Activated CD4-positive, alpha-beta memory T cell treated with anti-CD3 and anti-CD28 coated beads for 36 hours (primary cell): ENCODE results near the gene PACS2. TPM values are rescaled to one million over a fixed set of nuclear protein-coding genes. Genes with fewer than 3 reads are reported as not detected.
A peak's percentile ranks its signal among the peaks of the same experiment; 100 is the strongest.
"Not testable (repeated sequence)": the region's sequence is repeated elsewhere in the genome, so short reads cannot be mapped to it uniquely, and the experiment has no call there.

Experiments used
- CTCF ChIA-PET: fragments of 350-600 bp; sonication (Branson Sonifier 250); formaldehyde crosslinking; loops from one replicate; lab custom pipeline; 2021; ENCODE audit warnings: antibody characterized with exemption, inconsistent platforms; lab: Charles Lee
- POLR2A ChIA-PET: fragments of 350-600 bp; sonication (Branson Sonifier 250); formaldehyde crosslinking; loops from one replicate; lab custom pipeline; 2021; ENCODE audit warnings: antibody characterized with exemption; lab: Charles Lee
- DNase-seq: peaks from one replicate; pipeline ENCODE4 v3.0.0-alpha.2; 2020
- H3K27ac Mint-ChIP-seq: one replicate; pipeline ENCODE4 v1.8.0; 2021; ENCODE audit warnings: mixed read lengths
- H3K27me3 Mint-ChIP-seq: one replicate; pipeline ENCODE4 v1.8.0; 2021; ENCODE audit warnings: mixed read lengths
- H3K36me3 Mint-ChIP-seq: one replicate; pipeline ENCODE4 v1.8.0; 2021; ENCODE audit warnings: mixed read lengths
- H3K4me1 Mint-ChIP-seq: one replicate; pipeline ENCODE4 v1.8.0; 2021; ENCODE audit warnings: low read depth, mixed read lengths
- H3K4me3 Mint-ChIP-seq: one replicate; pipeline ENCODE4 v1.8.0; 2021; ENCODE audit warnings: mild to moderate bottlenecking, mixed read lengths
- H3K9me3 Mint-ChIP-seq: one replicate; pipeline ENCODE4 v1.8.0; 2021; ENCODE audit warnings: mixed read lengths
- intact Hi-C: fragments of 100-400 bp; cut with micrococcal nuclease; formaldehyde crosslinking; loops from one replicate; pipeline ENCODE4 v1.15.1; 2023
- total RNA-seq, 2 experiments: library from RNA; stranded (reverse); gene quantifications; one replicate each; pipeline ENCODE4 v1.2.3, GENCODE V29; 2021

PACS2 gene
- total RNA-seq, 2 experiments from 2014 or later: 32.3 to 36.6 TPM

DNA sequence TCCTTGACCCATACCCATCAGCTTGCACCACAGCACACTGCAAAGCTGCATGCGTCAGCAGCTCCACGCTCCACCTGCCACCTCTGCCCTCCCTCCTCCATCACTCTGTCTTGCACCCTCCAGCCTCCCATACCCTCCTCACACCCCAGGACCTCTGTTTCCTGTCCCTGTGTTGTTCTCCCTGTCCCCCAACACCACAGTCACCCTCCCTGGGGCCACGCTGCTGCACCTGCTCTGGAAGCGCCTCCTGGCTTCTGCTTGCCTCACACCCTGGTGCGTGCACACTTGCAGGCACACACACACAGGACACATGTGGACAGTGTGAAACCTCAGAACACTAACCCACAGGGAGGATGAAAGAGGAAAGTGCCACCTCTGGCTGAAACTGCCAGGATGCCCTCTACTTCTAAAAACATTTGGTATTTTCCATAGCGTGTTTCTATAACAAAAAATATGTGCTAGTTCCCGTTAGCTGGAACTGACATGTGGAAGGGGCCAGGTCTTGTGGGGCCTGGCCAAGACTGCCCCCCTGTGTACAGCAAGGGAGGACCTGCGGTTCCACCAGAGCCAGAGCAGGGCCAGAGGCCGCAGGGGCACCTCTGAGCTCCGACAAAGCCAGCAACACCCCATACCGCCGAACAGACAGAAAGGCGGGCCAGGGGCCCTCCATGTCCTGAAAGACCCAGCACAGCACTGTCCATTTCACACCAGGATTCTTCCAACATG lies 23.8 kb upstream of the PACS2 start:
- H3K27ac Mint-ChIP-seq: no peak overlapping the region
- H3K36me3 Mint-ChIP-seq: no peaks in the 10 kb centered on the region
- ChIA-PET POLR2A (interaction anchor here (2.5 kb wide), 1 partner anchor 10 kb away, joined by 11 read pairs; the partner anchor contains the start of gene BRF1), CTCF (no interaction called here)
- DNase-seq: no peak
- no peak overlapping the region for H3K4me3 Mint-ChIP-seq
- intact Hi-C loops: loop anchor here (5.0 kb wide), 1 partner anchor 88 kb away; no protein-coding TSS in a partner anchor
- no peaks in the 10 kb centered on the region for H3K27me3 Mint-ChIP-seq
- no peaks in the 10 kb centered on the region for H3K9me3 Mint-ChIP-seq
- peaks cover 35% of the 10 kb centered on the region for H3K4me1 Mint-ChIP-seq

DNA sequence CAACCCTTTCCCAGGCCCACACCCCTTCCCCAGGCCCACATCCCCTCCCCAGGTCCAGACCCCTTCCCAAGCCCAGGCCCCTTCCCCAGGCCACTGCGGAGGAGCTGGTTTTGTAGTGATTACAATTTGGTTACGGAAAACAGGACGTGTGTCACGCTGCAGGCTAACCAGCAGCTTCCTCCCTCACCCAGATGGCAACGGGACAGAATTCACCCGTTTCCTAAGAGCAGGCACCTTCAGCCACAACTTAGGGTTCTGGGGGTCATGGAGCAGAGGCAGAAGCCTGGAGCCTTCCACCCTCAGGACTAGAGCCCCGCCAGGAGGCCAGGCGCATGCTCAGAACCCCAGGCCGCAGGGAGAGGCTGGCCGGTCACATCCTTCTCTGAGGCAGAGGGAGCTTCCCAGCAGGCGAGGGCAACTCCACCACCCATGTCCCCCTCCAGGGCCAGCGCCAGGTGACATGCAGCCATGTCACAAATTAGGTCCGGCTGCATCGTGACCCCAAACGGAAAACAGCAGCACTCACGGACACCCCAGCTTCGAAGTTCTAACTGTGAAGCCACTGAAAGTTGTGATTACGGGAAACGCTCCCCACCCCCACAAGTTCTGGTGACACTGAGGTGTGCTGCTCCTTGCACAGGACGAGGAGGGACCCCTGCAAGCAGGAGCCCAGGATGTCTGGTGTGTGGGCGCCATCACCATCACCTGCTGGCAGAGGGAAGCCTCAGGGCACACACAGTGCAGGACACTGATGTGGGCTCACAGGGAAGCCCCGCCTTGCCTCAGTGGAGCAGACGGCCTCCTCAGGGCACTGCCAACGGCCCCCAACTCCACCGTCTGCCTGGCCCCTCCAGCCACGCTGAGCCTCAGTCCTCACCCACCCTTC lies 21.5 kb upstream of the PACS2 start:
- ChIA-PET CTCF (interaction anchor here (0.6 to 0.7 kb wide), 3 partner anchors 15 to 197 kb away, joined by 3 read pairs; no protein-coding TSS in a partner anchor), POLR2A (interaction anchor here (1.2 to 2.5 kb wide), 5 partner anchors 8 to 228 kb away, joined by 3 to 11 read pairs (median 4); partner anchors contain the start of genes BRF1, BTBD6, GPR132 and PACS2)
- intact Hi-C loops: loop anchor here (1.0 to 5.0 kb wide), 2 partner anchors 91 to 223 kb away; no protein-coding TSS in a partner anchor
- Mint-ChIP-seq H3K9me3 (no peaks in the 10 kb centered on the region), H3K36me3 (no peaks in the 10 kb centered on the region), H3K27me3 (no peaks in the 10 kb centered on the region), H3K4me1 (peaks cover 36% of the 10 kb centered on the region), H3K4me3 (peak overlapping the region; percentile 50), H3K27ac (peak overlapping the region; percentile 76)
- peak; percentile 79 for DNase-seq

DNA sequence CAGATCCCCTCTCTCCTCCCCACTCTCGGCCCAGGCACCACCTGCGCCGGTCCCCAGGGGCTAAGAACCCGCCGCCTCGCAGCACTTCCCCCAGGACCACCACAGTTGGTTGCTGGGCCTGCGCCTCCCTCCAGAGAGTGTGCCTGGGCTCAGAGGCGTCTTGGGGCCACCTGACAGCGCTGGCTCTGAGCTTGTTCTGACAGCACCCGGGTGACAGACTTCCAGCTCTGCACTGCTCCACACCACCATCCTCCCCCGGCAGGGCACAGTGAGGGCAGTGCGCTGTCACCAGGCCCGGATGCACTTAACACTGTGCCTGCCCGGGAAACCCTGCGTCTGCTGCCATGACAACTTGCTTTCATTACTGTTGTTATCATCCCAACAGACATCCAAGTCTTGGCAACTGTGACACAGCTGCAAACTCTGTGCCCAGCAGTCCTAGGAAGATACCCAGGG lies 20.4 kb upstream of the PACS2 start:
- CTCF ChIA-PET: no interaction called here
- intact Hi-C loops: loop anchor here (5.0 kb wide), 1 partner anchor 92 kb away; no protein-coding TSS in a partner anchor

DNA sequence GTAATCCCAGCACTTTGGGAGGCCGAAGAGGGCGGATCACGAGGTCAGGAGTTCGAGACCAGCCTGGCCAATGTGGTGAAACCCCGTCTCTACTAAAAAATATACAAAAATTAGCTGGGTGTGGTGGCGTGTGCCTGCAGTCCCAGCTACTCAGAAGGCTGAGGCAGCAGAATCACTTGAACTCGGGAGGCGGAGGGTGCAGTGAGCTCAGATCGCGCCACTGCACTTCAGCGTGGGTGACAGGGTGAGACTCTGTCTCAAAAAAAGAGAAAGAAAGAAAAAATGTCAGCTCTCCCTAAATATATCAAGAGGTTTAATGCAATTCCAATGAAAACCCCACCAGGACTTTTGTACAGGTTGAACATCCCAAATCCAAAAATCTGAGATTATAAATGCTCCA lies 17.2 kb upstream of the PACS2 start:
- POLR2A ChIA-PET, H3K27ac Mint-ChIP-seq, H3K27me3 Mint-ChIP-seq, H3K36me3 Mint-ChIP-seq, DNase-seq, H3K9me3 Mint-ChIP-seq, intact Hi-C loops, H3K4me3 Mint-ChIP-seq: not testable (repeated sequence)
- peaks cover 45% of the 10 kb centered on the region for H3K4me1 Mint-ChIP-seq
- CTCF ChIA-PET: interaction anchor here (0.8 to 1.4 kb wide), 2 partner anchors 55 to 207 kb away, joined by 3 to 4 read pairs; no protein-coding TSS in a partner anchor

More for the DNA sequence above, 20.4 kb upstream of the PACS2 start:
- Mint-ChIP-seq H3K27ac (peak overlapping the region; percentile 76), H3K4me1 (peaks cover 43% of the 10 kb centered on the region), H3K9me3 (no peaks in the 10 kb centered on the region), H3K27me3 (no peaks in the 10 kb centered on the region), H3K36me3 (no peaks in the 10 kb centered on the region), H3K4me3 (peak overlapping the region; percentile 39)
- POLR2A ChIA-PET: interaction anchor here (1.2 to 2.4 kb wide), 3 partner anchors 12 to 46 kb away, joined by 3 to 9 read pairs (median 4); partner anchors contain the start of genes BTBD6 and PACS2
- DNase-seq: peak; percentile 85

DNA sequence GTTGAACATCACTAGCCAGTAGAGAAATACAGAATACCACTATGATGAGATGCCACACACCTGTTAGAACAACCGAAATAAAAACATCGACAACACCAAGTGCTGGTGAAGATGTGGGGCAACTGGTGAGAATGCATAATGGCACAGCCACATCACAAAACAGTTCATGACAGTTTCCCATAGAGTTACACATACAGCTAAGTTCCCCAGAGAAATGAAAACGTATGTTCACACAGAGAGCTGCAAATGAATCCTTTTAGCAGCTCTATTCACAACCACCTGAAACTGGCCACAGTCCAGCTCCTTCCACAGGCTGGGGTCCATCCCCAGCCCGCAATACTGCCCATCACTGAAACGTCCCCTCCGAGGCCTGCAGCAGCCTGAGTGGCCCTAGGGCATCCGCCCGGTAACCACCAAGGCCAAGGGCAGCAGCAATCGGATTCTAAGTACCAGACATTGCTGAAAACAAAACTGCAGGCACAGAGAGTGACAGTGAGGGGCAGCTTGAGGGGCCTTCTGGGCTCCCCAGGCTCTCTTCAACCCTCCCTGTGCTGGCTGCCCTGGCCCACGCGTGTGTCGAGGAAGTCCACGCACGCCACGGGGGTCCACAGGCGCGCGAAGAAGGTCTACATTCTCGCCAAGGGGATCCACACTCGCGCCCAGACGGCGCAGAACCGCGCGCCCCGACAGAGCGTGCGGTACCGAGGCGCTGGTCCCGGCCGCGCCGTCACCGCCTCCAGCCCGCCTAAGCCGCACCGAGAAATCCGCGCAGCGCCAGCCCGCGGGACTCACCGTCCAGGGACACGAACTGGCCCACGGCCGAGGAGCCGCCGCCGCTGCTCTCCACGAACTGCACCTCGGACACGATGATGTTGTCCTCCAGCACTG lies 14.7 kb upstream of the PACS2 start:
- H3K9me3 Mint-ChIP-seq: no peaks in the 10 kb centered on the region
- H3K4me1 Mint-ChIP-seq: peaks cover 23% of the 10 kb centered on the region
- H3K36me3 Mint-ChIP-seq: no peaks in the 10 kb centered on the region
- intact Hi-C loops: loop anchor here (2.0 to 5.0 kb wide), 3 partner anchors 208 to 548 kb away; partner anchors contain the start of genes CDCA4 and SIVA1
- ChIA-PET POLR2A (interaction anchor here (1.4 to 2.5 kb wide), 4 partner anchors 8 to 52 kb away, joined by 5 to 34 read pairs (median 8); partner anchors contain the start of genes BTBD6 and PACS2), CTCF (interaction anchor here (0.6 to 1.5 kb wide), 3 partner anchors 71 to 278 kb away, joined by 4 to 6 read pairs (median 5); no protein-coding TSS in a partner anchor)
- peak overlapping the region; percentile 71 for H3K27ac Mint-ChIP-seq
- DNase-seq: peak; percentile 38
- H3K4me3 Mint-ChIP-seq: peak overlapping the region; percentile 84
- H3K27me3 Mint-ChIP-seq: no peaks in the 10 kb centered on the region

DNA sequence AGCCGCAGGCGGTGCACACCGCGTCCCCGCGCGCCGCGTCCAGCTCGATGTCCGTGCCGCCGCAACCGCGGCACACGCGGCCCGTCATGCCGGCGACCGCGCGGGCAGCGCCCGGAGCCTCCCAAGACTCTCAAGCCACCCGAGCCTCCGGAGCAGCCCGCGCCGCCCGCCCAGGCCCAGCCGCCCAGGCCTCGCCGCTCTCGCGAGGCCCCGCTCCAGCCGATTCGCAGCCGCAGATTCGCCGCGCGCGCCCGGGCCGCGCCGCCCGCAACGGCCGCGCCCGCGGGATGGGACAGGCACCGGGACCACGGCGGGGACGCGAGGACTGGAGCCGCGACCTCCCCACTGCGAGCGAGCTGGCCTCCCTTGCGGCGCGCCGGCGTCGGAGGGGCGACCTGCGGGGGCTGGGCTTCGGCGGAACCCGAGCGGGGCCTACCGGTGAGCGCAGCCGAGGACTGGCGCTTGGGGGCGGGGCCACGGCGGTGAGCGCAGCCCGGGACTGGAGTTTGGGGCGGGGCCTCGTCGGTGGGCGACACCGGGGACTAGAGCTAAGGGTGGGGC lies 13.9 kb upstream of the PACS2 start, which contains the start of gene BRF1:
BRF1 (minus strand) TSS at position 460 of the 561 bp plus-strand sequence; CDS start at position 88, 372 bp downstream.
- Mint-ChIP-seq H3K9me3 (no peaks in the 10 kb centered on the region), H3K27me3 (no peaks in the 10 kb centered on the region), H3K4me3 (peak within 1 kb of the TSS; percentile 84), H3K27ac (peak within 1 kb of the TSS; percentile 93), H3K36me3 (no peaks in the 10 kb centered on the region), H3K4me1 (peaks cover 27% of the 10 kb centered on the region)
- peak; percentile 98 for DNase-seq
- intact Hi-C loops: loop anchor here (1.0 to 5.0 kb wide), 5 partner anchors 14 to 548 kb away; partner anchors contain the start of genes CDCA4, PACS2 and SIVA1
- POLR2A ChIA-PET: interaction anchor here (0.7 to 2.5 kb wide), 9 partner anchors 9 to 303 kb away, joined by 3 to 34 read pairs (median 4); partner anchors contain the start of genes BTBD6, CDCA4, GPR132 and PACS2
- CTCF ChIA-PET: interaction anchor here (0.7 to 1.3 kb wide), 8 partner anchors 13 to 213 kb away, joined by 3 to 7 read pairs (median 4); partner anchors contain the start of genes BTBD6 and PACS2

DNA sequence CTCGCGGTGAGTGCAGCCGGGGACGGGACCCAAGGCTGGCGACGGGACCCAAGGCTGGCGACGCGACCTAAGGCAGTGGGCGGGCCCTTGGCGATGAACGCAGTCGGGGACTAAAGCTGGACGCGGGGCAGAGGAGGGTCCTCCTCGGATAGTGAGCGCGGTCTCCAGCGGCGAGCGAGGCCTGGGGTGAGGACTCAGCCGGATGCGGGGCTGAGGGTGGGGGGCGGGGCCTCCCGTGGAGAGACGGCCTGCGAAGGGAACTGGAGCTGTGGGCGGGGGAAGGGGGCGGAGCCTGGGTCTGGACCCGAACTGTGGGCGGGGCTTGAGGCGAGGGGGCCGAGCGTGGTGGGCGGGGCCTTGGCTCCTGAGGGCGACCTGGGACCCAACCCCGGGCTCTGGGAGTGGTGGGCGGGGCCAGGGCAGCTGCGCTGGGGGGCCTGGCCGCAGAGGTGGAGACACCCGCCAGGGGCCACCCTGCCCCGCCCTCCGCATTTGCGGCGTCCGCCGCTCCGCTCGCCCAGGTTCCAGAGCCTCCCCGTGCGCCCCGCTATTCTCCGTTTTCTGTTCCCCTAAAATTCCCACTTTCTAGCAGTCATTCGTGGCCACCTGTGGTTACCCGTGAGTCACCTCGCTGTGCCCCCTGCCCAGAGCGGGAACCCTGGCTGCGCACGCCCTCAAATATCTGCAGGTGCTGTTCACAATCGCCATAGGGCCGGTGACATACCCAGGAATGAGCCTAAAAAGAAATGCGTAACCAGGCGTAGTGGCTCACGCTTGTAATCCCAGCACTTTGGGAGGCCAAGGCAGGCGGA lies 13.2 kb upstream of the PACS2 start:
- POLR2A ChIA-PET: interaction anchor here (0.7 to 2.5 kb wide), 10 partner anchors 9 to 302 kb away, joined by 3 to 34 read pairs (median 4); partner anchors contain the start of genes BTBD6, CDCA4, GPR132 and PACS2
- Mint-ChIP-seq H3K27me3 (no peaks in the 10 kb centered on the region), H3K36me3 (no peaks in the 10 kb centered on the region), H3K4me1 (peaks cover 27% of the 10 kb centered on the region), H3K9me3 (no peaks in the 10 kb centered on the region), H3K4me3 (peak overlapping the region; percentile 84), H3K27ac (peak overlapping the region; percentile 93)
- peak; percentile 99 for DNase-seq
- CTCF ChIA-PET: interaction anchor here (0.7 to 1.3 kb wide), 8 partner anchors 13 to 214 kb away, joined by 3 to 7 read pairs (median 4); partner anchors contain the start of genes BTBD6 and PACS2
- intact Hi-C loops: loop anchor here (1.0 to 5.0 kb wide), 5 partner anchors 13 to 549 kb away; partner anchors contain the start of genes CDCA4, PACS2 and SIVA1

DNA sequence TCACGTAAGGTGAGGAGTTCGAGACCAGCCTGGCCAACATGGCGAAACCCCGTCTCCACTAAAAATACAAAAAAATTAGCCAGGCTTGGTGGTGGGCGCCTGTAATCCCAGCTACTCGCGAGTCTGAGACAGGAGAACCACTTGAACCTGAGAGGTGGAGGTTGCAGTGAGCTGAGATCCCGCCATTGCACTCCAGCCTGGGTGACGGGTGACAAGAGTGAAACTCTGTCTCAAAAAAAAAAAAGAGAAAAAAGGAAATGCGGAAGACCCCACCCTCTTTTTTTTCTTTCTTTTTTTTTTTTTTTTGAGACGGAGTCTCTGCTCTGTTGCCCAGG lies 12.7 kb upstream of the PACS2 start:
- intact Hi-C loops: loop anchor here (1.0 to 5.0 kb wide), 5 partner anchors 12 to 550 kb away; partner anchors contain the start of genes CDCA4, PACS2 and SIVA1
- ChIA-PET POLR2A (interaction anchor here (1.1 to 1.2 kb wide), 2 partner anchors 180 to 236 kb away, joined by 3 to 4 read pairs; partner anchors contain the start of gene GPR132), CTCF (interaction anchor here (1.1 to 1.2 kb wide), 2 partner anchors 11 to 97 kb away, joined by 3 to 4 read pairs; no protein-coding TSS in a partner anchor)
- H3K4me3 Mint-ChIP-seq: peak overlapping the region; percentile 84
- peaks cover 27% of the 10 kb centered on the region for H3K4me1 Mint-ChIP-seq
- H3K27me3 Mint-ChIP-seq, H3K27ac Mint-ChIP-seq, H3K9me3 Mint-ChIP-seq, H3K36me3 Mint-ChIP-seq, DNase-seq: not testable (repeated sequence)

DNA sequence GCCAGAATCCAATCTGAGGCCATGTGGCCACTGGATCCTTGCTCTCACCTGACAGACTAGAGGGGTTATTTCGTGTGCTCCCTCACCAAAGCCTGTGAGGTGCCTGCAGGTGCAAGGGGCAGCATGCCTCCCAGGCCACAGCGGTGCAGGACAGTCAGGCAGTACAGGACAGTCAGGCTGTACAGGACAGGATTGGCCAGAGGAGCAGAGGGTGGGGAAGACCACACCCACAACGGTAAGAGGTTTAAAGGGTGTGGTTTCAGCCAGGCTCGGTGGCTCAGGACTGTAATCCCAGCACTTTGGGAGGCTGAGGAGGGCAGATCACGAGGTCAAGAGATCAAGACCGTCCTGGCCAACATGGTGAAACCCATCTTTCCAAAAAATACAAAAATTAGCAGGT lies 10.6 kb upstream of the PACS2 start:
- Mint-ChIP-seq H3K36me3 (no peaks in the 10 kb centered on the region), H3K27me3 (no peaks in the 10 kb centered on the region), H3K9me3 (no peaks in the 10 kb centered on the region), H3K27ac (no peak overlapping the region), H3K4me3 (no peak overlapping the region), H3K4me1 (peaks cover 26% of the 10 kb centered on the region)
- POLR2A ChIA-PET: no interaction called here
- CTCF ChIA-PET: no interaction called here
- intact Hi-C loops: loop anchor here (5.0 kb wide), 2 partner anchors 212 to 552 kb away; partner anchors contain the start of gene SIVA1
- DNase-seq: no peak
